SJSA1 (cell line): ENCODE results near the gene CHERP. TPM values are rescaled to one million over a fixed set of nuclear protein-coding genes. Genes with fewer than 3 reads are reported as not detected.

Experiments
- DNase-seq, 2 experiments: peaks; one replicate each; pipeline ENCODE4 v3.0.0-alpha.2; 2015 to 2020; ENCODE audit warnings: low spot score in 2 of 2, low read depth in 1 of 2
- H3K27ac ChIP-seq: fragments of 250-450 bp; sonication (Bioruptor Pico); 2 replicates; pipeline ENCODE4 v1.5.1; 2020; ENCODE audit warnings: mild to moderate bottlenecking, moderate library complexity
- H3K27me3 ChIP-seq: fragments of 250-450 bp; sonication (Bioruptor Pico); replicated peaks from 2 replicates; pipeline ENCODE4 v1.5.1; 2020; ENCODE audit warnings: mild to moderate bottlenecking, moderate library complexity
- H3K36me3 ChIP-seq: fragments of 250-450 bp; sonication (Bioruptor Pico); 2 replicates; pipeline ENCODE4 v1.5.1; 2020; ENCODE audit warnings: mild to moderate bottlenecking
- H3K4me1 ChIP-seq: fragments of 250-450 bp; sonication (Bioruptor Pico); replicated peaks from 2 replicates; pipeline ENCODE4 v1.6.1; 2021; ENCODE audit warnings: mild to moderate bottlenecking
- H3K4me3 ChIP-seq: fragments of 250-450 bp; sonication (Bioruptor Pico); 2 replicates; pipeline ENCODE4 v1.5.1; 2020; ENCODE audit warnings: mild to moderate bottlenecking
- H3K9me3 ChIP-seq: fragments of 250-450 bp; sonication (Bioruptor Pico); replicated peaks from 2 replicates; pipeline ENCODE4 v1.5.1; 2020; ENCODE audit warnings: mild to moderate bottlenecking
- total RNA-seq: library from RNA; depleted of rRNA; stranded (reverse); fragments of >200 nt; shearing (Covaris generic); gene quantifications from 2 replicates; pipeline ENCODE4 v1.2.3, GENCODE V29; 2014

Gene CHERP
- total RNA-seq, 1 experiment from 2014 or later, result 3.8 TPM

DNA sequence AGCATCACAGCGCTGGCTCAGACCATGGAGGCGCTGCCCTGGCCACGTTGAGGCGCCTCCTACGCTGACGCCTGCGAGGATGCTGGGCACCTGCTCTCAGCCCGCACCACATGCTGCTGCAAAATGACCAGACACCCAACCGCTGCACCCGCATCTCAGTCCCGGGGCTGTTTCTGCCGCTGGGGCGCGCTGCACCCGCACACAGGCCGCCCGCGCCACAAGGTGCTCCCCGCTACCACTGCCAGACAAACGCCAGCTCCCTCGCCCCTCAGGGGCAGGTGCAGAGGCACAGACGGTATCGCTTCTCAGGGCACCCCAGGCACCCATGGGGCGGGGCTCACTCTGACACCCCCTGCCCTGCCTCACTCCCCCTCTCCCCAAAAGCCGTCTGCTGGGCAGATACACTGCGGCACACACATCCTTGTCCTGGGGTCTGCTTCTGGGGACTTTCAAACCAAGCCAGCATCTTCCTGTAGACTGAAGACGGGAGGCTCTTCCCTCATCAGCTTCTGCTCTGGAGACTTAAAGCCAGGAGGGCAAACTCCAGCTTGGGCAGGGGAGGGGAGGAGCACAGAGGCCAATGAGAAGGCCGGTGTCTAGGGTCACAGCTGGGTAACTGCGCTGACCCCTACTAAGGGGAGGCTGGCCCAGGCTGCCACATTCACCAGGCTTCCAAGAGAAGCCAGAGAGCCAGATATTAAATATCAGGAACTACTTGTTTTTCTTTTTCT lies 16.3 kb downstream of the CHERP start:
- DNase-seq, result no peak
- H3K36me3 ChIP-seq, result peaks cover 96% of the 10 kb centered on the region
- H3K4me1 ChIP-seq, result no peaks in the 10 kb centered on the region
- H3K4me3 ChIP-seq, result no peak overlapping the region
- no peaks in the 10 kb centered on the region for H3K27me3 ChIP-seq
- H3K27ac ChIP-seq, result no peak overlapping the region
- H3K9me3 ChIP-seq, result no peaks in the 10 kb centered on the region

DNA sequence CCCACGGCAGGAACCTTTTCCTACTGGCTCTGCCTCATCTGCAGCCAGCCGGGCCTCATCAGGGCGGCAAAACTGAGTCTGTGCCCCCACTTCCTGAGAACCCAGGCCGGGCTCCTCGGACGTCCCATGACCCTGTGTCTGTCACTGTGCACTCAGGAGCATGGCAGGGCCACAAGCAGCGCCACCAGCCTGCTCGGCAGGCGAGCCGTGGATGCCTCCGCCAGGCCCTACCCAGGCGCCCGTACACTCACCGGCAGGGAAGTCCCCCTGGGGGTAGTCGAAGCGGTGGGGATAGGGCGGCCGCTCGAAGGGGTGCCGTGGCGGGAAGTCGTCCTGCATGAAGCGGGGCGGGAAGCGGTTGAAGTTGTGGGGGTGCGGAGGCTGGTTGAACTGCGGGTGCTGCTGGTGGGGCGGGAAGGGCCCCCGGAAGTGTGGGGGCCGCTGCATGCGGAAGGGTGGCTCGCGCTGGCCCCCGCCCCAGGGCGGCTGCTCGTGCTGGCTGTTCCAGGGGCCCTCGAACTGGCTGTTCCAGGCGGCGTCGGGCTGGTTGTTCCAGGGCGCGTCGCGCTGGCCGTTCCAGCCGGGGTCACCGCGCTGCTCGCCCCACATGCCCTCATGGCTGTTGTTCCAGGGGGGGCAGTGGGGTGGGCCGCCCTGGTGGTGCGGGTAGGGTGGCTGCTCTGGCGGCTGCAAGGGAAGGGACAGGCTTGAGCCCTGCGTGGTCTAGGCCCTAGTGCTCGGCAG lies 17.1 kb downstream of the CHERP start:
- Histone ChIP-seq H3K9me3 (no peaks in the 10 kb centered on the region), H3K36me3 (peaks cover 96% of the 10 kb centered on the region), H3K27me3 (no peaks in the 10 kb centered on the region), H3K4me3 (no peak overlapping the region), H3K27ac (no peak overlapping the region), H3K4me1 (no peaks in the 10 kb centered on the region)
- DNase-seq, result no peak

DNA sequence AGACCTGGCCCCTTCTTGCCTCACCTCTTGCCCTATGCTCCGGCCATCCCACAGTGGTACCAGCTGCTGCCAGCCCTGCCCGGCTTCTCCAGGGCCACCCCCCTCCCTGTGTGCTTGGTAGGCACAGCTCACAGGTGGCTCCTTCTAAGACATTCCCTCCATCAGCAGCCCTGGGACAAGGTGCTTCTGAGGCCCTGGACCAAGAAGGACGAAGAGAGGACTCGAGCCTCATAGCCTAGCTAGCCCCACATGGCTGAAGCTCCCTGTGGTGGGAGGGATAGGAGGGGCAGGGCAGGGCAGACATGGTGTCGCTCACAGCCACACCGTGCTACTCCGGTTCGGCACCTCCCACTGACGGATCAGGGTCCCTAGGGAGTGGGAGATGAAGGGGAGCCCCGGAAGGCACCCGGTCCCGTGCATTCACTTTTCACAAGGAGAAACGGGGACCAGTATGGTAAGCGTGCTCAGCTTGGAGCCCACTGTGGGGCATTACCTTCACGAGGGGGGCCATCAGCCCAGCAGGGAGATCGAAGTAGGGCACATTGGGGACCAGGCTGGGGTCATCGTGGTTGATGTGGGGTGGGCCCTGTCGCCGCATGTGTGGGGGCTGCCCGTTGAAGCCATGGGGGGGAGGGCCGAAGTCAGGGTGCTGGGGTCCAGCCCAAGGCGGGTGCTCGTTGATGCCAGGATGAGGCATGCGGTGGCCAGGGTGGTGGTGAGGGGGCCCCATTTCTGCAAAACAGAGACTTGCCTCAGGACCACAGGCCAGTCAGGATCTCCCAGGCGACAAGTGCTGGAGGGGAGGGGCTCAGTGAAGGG lies 19.5 kb downstream of the CHERP start:
- DNase-seq, result no peak
- Histone ChIP-seq H3K9me3 (no peaks in the 10 kb centered on the region), H3K36me3 (peaks cover 96% of the 10 kb centered on the region), H3K27me3 (no peaks in the 10 kb centered on the region), H3K27ac (no peak overlapping the region), H3K4me1 (no peaks in the 10 kb centered on the region), H3K4me3 (no peak overlapping the region)

DNA sequence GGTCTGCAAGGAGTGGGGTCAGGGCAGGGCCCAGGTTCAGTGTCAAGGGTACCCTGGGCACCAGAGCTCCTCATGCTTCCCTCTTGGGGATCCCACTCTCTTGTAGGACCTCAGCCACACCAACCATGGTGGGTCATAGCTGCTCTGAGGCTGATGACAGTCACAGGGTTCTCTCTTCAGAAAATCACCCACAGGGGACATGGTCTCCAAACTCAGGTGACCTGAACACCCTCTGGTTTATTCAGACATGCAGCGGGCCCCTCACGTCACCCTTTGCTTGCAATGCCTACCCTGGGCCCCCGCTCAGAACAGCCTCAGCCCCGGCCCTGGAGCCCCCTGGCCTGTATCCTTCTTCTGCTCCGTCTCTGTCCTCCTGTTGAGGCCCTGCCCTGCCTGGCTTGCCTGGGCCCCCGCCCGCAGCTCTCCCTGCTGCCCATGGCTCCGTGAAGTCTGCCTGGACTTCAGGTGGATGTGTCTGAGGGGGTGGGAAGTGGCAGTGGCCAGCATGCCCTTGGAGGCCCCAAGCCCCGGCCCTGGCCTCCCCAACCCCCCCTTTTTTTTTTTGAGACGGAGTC lies 20.4 kb downstream of the CHERP start:
- no peak for DNase-seq

DNA sequence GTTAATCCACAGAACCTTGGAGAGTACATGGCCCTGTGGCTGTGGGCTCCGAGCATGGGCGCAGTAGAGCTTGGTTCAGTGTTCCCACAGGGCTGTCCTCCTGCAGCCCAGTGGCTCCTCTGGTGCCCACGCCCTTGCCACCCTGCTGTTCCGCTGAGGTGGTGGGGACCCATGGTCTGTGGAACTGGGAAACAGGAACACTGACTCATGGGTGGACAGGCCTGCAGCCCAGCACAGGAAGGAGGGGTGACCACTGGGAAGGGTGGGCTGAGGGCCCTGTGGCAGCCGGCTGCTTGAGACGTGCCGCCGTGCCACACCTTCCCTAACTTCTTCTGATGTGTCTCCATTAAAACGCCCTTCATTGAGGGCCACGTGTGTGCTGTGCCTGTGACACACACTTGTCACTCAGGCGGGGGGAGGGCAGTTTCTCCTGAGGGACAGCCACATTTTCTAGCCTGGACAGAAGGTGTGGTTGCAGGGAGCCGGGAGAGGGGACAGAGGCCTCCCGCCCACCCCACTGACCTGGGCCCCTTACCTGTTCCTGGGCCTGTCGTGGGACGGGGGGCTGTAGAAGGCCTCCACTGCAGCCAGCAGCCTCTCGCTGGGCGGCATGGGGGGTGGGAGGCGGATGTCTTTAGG lies 21.1 kb downstream of the CHERP start:
- Histone ChIP-seq H3K36me3 (peaks cover 92% of the 10 kb centered on the region), H3K4me1 (no peaks in the 10 kb centered on the region), H3K4me3 (no peak overlapping the region), H3K27me3 (no peaks in the 10 kb centered on the region), H3K27ac (no peak overlapping the region), H3K9me3 (no peaks in the 10 kb centered on the region)
- peak in 1 of 2 experiments; percentile 44 for DNase-seq

More for the DNA sequence above, 20.4 kb downstream of the CHERP start:
- H3K27ac ChIP-seq, result no peak overlapping the region
- H3K36me3 ChIP-seq, result peaks cover 96% of the 10 kb centered on the region
- H3K27me3 ChIP-seq, result no peaks in the 10 kb centered on the region
- no peak overlapping the region for H3K4me3 ChIP-seq
- no peaks in the 10 kb centered on the region for H3K9me3 ChIP-seq
- H3K4me1 ChIP-seq, result no peaks in the 10 kb centered on the region

DNA sequence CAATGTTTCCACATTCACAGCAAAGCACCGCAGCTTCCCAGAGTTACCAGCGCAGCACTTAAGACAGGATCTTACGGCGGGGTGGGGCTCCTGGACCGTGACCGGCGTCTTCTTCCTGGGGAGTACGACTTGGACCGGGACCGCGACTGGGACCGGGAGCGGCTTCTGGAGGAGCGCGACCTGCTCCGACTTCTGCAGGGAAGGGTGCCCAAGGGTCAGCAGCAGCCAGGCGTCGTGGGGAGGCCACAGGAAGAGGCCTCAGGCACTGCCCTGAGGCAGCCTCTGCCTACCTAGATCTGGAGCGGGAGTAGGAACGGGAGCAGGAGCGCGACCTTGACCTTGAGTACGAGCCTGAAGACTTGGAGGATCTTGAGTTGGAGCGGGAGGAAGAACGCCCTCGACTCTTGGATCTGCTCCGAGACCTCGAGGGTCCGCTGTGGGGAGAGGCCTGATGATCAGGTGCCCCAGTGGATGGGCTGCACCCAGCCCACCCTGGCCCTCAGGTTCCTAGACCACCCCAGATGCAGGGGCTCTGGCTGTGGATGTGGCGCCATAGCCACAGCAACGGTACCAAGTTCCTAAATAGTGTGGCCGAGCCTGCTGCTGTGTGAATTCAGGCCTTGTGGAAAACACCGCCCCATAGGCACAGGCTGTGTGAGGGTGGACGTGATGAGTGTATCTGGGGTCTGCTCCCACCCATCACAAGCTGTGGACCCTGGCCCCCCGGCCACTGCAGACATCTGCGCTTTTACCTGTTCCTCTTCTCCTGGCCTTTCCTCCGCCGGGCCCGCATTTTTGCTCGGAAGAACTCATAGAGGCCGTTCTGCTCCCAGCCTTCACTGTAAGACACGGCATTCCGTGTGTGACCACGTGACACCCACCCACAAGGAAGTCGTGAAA lies 21.9 kb downstream of the CHERP start:
- H3K4me1 ChIP-seq, result no peaks in the 10 kb centered on the region
- H3K9me3 ChIP-seq, result no peaks in the 10 kb centered on the region
- H3K36me3 ChIP-seq, result peaks cover 84% of the 10 kb centered on the region
- no peak overlapping the region for H3K4me3 ChIP-seq
- no peaks in the 10 kb centered on the region for H3K27me3 ChIP-seq
- DNase-seq, result no peak
- no peak overlapping the region for H3K27ac ChIP-seq

DNA sequence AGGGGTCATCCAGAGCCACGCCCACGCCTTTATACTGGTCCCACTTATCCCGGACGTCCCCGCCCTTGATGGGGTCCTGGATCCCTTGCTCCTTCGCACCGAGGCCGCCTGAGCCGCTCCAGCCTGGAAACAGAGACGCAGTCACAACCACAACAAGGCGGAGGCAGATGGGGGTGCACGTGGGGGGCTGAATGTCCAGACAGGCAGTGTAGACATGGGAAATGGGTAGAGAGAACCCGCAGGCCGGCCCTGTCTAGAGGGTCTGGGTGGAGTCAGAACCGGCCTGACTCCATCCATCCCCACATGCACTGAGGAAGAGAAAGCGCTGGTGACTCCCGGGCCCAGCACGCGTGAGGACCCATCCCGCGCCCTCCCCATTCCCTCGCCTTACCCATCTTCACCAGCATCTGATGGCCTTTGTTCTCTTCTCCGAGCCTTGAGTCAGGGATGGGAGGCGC lies 23.0 kb downstream of the CHERP start:
- H3K4me1 ChIP-seq, result no peaks in the 10 kb centered on the region
- H3K4me3 ChIP-seq, result no peak overlapping the region
- no peaks in the 10 kb centered on the region for H3K27me3 ChIP-seq
- H3K36me3 ChIP-seq, result peaks cover 80% of the 10 kb centered on the region
- no peak overlapping the region for H3K27ac ChIP-seq
- no peaks in the 10 kb centered on the region for H3K9me3 ChIP-seq
- DNase-seq, result no peak

DNA sequence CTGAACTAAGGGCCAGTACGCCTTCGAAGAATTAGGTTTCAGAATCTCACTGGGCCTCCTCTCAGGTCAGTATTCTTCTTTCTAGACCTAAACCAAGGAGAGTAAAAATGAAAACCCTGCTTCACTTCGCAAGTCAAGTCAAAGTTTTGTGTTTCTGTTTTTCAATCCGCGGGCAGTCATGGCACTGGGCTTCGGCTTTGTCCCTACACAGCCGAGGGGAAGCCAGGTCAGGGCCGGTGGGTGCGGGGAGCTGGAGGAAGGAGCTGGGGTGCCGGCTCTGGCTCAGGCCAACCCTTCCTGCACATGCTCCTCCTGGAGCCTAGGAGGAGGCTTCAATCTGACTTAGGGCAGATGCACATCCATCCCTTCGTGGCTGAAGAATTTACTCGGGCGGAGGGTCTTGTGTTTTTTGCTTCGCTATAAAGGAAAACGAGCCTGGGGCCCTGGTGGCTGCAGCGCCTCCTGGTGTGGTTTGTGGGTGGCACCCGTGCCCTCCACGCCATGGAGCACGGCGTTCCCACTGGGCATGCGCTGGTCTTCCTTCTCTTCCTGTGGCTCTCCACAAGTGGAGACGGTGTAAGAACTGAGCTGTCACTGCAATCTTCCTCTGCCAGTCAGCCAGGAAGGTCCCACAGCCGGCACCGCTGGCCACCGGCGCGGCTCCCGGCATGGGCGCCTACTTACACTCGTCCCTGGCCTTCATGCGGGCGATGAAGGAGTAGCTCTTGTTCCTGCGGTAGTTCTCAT lies 23.6 kb downstream of the CHERP start:
- H3K27ac ChIP-seq, result no peak overlapping the region
- peaks cover 74% of the 10 kb centered on the region for H3K36me3 ChIP-seq
- H3K9me3 ChIP-seq, result no peaks in the 10 kb centered on the region
- no peak overlapping the region for H3K4me3 ChIP-seq
- no peak for DNase-seq
- H3K27me3 ChIP-seq, result no peaks in the 10 kb centered on the region
- H3K4me1 ChIP-seq, result no peaks in the 10 kb centered on the region

DNA sequence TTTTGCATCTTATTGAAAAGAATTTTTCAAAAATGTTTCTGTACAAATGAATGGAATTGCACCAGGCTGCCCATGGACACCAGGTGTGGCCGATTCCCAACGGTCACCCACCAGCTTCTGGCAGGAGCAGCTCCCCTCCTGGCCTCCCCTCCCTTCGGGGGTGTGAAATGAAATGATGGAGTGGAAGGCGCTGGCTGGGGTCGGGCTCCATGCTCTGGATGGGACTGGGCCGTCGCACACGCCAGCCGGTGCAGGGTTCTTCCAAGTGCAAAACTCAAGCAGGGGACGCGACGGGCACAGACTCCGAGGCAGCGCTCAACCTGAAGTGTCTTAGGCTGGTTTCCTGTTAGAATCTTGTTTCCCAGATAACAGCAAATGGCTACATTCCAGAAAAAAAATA lies 24.2 kb downstream of the CHERP start:
- no peak for DNase-seq
- Histone ChIP-seq H3K27ac (no peak overlapping the region), H3K4me3 (no peak overlapping the region), H3K27me3 (no peaks in the 10 kb centered on the region), H3K9me3 (no peaks in the 10 kb centered on the region), H3K4me1 (no peaks in the 10 kb centered on the region), H3K36me3 (peaks cover 68% of the 10 kb centered on the region)

DNA sequence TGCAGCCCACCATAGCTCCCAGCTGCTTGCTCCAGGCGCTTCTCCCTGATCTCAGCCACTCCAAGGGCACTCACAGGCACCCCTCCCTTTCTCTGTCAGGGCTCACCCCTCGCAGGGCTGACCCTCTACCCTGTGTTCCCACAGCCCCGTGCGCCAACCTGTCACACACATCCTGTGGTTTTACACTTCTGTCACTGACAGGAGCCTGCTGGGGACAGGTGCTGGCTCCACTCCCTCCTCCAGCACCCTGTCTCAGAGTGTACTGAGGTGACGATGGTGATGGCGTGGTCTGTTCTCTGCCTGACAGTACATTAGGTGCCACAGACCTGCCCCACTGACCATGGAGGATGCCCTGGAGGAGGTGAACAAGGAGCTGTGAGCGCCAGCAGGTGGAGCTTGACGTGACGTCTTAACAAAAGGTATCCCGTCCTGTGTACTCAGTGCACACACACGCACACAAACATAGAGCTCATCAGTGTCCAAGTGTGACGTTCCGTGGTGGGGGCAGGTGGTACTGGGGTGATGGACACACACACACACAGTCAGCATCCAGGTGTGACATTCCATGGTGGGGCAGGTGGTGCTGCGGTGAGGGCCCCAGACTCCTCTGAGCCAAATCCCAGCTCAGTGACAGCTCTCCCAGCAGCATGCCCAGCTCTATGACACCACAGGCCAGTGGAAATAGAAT lies 25.2 kb downstream of the CHERP start:
- Histone ChIP-seq H3K36me3 (peaks cover 63% of the 10 kb centered on the region), H3K4me1 (no peaks in the 10 kb centered on the region), H3K27me3 (no peaks in the 10 kb centered on the region), H3K9me3 (no peaks in the 10 kb centered on the region), H3K27ac (no peak overlapping the region), H3K4me3 (no peak overlapping the region)
- no peak for DNase-seq

DNA sequence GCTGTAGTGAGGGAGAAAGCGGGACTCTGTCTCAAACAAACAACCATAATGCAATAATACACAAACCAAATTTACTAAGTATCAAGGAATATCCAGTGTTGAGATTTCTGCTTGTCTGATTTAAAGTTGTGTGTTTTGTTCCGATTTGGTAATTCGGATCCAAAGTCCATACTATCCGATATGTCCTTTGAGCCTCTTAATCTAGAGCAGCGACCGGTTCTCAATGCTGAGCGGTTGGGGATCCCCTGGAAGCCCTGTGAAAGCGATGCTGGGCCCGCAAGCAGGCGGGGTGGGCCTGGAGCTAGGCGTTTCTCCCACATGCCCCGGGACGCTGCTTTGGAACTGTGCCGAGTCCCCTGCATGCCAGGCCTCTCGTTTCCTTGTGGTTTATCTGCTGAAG lies 25.9 kb downstream of the CHERP start:
- H3K4me3 ChIP-seq, result no peak overlapping the region
- no peaks in the 10 kb centered on the region for H3K27me3 ChIP-seq
- peaks cover 57% of the 10 kb centered on the region for H3K36me3 ChIP-seq
- no peaks in the 10 kb centered on the region for H3K9me3 ChIP-seq
- no peak for DNase-seq
- H3K27ac ChIP-seq, result no peak overlapping the region
- H3K4me1 ChIP-seq, result no peaks in the 10 kb centered on the region
